Measurements from ENCODE around the gene EYA2.

GRCh38 chr20:47217482-47218446 lies 323.1 kb downstream of the EYA2 start:
- TF ChIP-seq, protein P1, sequence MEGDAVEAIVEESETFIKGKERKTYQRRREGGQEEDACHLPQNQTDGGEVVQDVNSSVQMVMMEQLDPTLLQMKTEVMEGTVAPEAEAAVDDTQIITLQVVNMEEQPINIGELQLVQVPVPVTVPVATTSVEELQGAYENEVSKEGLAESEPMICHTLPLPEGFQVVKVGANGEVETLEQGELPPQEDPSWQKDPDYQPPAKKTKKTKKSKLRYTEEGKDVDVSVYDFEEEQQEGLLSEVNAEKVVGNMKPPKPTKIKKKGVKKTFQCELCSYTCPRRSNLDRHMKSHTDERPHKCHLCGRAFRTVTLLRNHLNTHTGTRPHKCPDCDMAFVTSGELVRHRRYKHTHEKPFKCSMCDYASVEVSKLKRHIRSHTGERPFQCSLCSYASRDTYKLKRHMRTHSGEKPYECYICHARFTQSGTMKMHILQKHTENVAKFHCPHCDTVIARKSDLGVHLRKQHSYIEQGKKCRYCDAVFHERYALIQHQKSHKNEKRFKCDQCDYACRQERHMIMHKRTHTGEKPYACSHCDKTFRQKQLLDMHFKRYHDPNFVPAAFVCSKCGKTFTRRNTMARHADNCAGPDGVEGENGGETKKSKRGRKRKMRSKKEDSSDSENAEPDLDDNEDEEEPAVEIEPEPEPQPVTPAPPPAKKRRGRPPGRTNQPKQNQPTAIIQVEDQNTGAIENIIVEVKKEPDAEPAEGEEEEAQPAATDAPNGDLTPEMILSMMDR (IDR thresholded peaks at IDR 0.05; ENCODE audit: poor library complexity) = no peak
- TF ChIP-seq EZH2phosphoT487 (IDR thresholded peaks at IDR 0.05; ENCODE audit: low read depth, severe bottlenecking, unreplicated experiment) = no peak

All from hepatocyte (in vitro differentiated cells).